ENCODE results near the gene OSBP2. TPM values are rescaled to one million over a fixed set of nuclear protein-coding genes. Genes with fewer than 3 reads are reported as not detected.
A peak's percentile ranks its signal among the peaks of the same experiment; 100 is the strongest.

OSBP2 gene
- total and polyA plus RNA-seq, 2 donors = 0.46 to 1.4 TPM

- H3K4me3 ChIP-seq (ENCODE audit: low read length in 2 of 2) = no peak overlapping the region
- H3K36me3 ChIP-seq (ENCODE audit: control insufficient read depth in 2 of 2, insufficient read depth in 2 of 2, low read length in 1 of 2) = no peaks in the 10 kb centered on the region
- no peaks in the 10 kb centered on the region for H3K27me3 ChIP-seq (ENCODE audit: control insufficient read depth in 2 of 2, insufficient read depth in 1 of 2, low read length in 1 of 2)
- no peak for DNase-seq (ENCODE audit: low read depth in 6 of 9, low spot score in 9 of 9)
- over 99% methylated on average over 5 of the region's 5 CpGs for WGBS
- no peaks in the 10 kb centered on the region for H3K4me1 ChIP-seq (ENCODE audit: control insufficient read depth in 2 of 2, insufficient read depth in 2 of 2, low read length in 2 of 2)
- H3K27ac ChIP-seq (ENCODE audit: low read depth in 1 of 2, low read length in 1 of 2) = no peak overlapping the region
- H3K9me3 ChIP-seq (ENCODE audit: control insufficient read depth in 2 of 2, insufficient read depth in 1 of 2, low read length in 1 of 2) = no peaks in the 10 kb centered on the region
These were observed 198.1 kb downstream of the OSBP2 start for GRCh38 chr22:30892731-30893221.

- H3K27me3 ChIP-seq (ENCODE audit: control insufficient read depth in 2 of 2, insufficient read depth in 1 of 2, low read length in 1 of 2) = no peaks in the 10 kb centered on the region
- DNase-seq (ENCODE audit: low read depth in 6 of 9, low spot score in 9 of 9) = no peak
- WGBS = 83% methylated on average over 23 of the region's 23 CpGs
- no peak overlapping the region for H3K27ac ChIP-seq (ENCODE audit: low read depth in 1 of 2, low read length in 1 of 2)
- no peaks in the 10 kb centered on the region for H3K36me3 ChIP-seq (ENCODE audit: control insufficient read depth in 2 of 2, insufficient read depth in 2 of 2, low read length in 1 of 2)
- no peaks in the 10 kb centered on the region for H3K4me1 ChIP-seq (ENCODE audit: control insufficient read depth in 2 of 2, insufficient read depth in 2 of 2, low read length in 2 of 2)
- H3K9me3 ChIP-seq (ENCODE audit: control insufficient read depth in 2 of 2, insufficient read depth in 1 of 2, low read length in 1 of 2) = no peaks in the 10 kb centered on the region
- no peak overlapping the region for H3K4me3 ChIP-seq (ENCODE audit: low read length in 2 of 2)
These were observed 199.0 kb downstream of the OSBP2 start for GRCh38 chr22:30893434-30894370.

GRCh38 chr22:30894371-30894740 is 199.7 kb downstream of the OSBP2 start:
- WGBS = 91% methylated on average over 3 of the region's 3 CpGs
- Histone ChIP-seq H3K4me1 (ENCODE audit: control insufficient read depth in 2 of 2, insufficient read depth in 2 of 2, low read length in 2 of 2) (no peaks in the 10 kb centered on the region), H3K9me3 (ENCODE audit: control insufficient read depth in 2 of 2, insufficient read depth in 1 of 2, low read length in 1 of 2) (peaks cover 0 to 3% of the 10 kb centered on the region in 2 donors), H3K36me3 (ENCODE audit: control insufficient read depth in 2 of 2, insufficient read depth in 2 of 2, low read length in 1 of 2) (no peaks in the 10 kb centered on the region), H3K27ac (ENCODE audit: low read depth in 1 of 2, low read length in 1 of 2) (no peak overlapping the region), H3K4me3 (ENCODE audit: low read length in 2 of 2) (no peak overlapping the region), H3K27me3 (ENCODE audit: control insufficient read depth in 2 of 2, insufficient read depth in 1 of 2, low read length in 1 of 2) (no peaks in the 10 kb centered on the region)
- DNase-seq (ENCODE audit: low read depth in 6 of 9, low spot score in 9 of 9) = no peak

GRCh38 chr22:30902496-30903357 is 208.1 kb downstream of the OSBP2 start:
- no peaks in the 10 kb centered on the region for H3K36me3 ChIP-seq (ENCODE audit: control insufficient read depth in 2 of 2, insufficient read depth in 2 of 2, low read length in 1 of 2)
- WGBS = 56% methylated on average over 16 of the region's 16 CpGs
- no peak overlapping the region for H3K4me3 ChIP-seq (ENCODE audit: low read length in 2 of 2)
- H3K27ac ChIP-seq (ENCODE audit: low read depth in 1 of 2, low read length in 1 of 2) = no peak overlapping the region
- DNase-seq (ENCODE audit: low read depth in 6 of 9, low spot score in 9 of 9) = peak in 1 of 9 donors; percentile 41
- H3K9me3 ChIP-seq (ENCODE audit: control insufficient read depth in 2 of 2, insufficient read depth in 1 of 2, low read length in 1 of 2) = peaks cover 0 to 3% of the 10 kb centered on the region in 2 donors
- H3K4me1 ChIP-seq (ENCODE audit: control insufficient read depth in 2 of 2, insufficient read depth in 2 of 2, low read length in 2 of 2) = peaks cover 0 to 9% of the 10 kb centered on the region in 2 donors
- H3K27me3 ChIP-seq (ENCODE audit: control insufficient read depth in 2 of 2, insufficient read depth in 1 of 2, low read length in 1 of 2) = no peaks in the 10 kb centered on the region

GRCh38 chr22:30903876-30904460 is 209.3 kb downstream of the OSBP2 start:
- no peak overlapping the region for H3K4me3 ChIP-seq (ENCODE audit: low read length in 2 of 2)
- peaks cover 0 to 3% of the 10 kb centered on the region in 2 donors for H3K9me3 ChIP-seq (ENCODE audit: control insufficient read depth in 2 of 2, insufficient read depth in 1 of 2, low read length in 1 of 2)
- H3K27ac ChIP-seq (ENCODE audit: low read depth in 1 of 2, low read length in 1 of 2) = no peak overlapping the region
- H3K4me1 ChIP-seq (ENCODE audit: control insufficient read depth in 2 of 2, insufficient read depth in 2 of 2, low read length in 2 of 2) = peaks cover 0 to 9% of the 10 kb centered on the region in 2 donors
- no peaks in the 10 kb centered on the region for H3K27me3 ChIP-seq (ENCODE audit: control insufficient read depth in 2 of 2, insufficient read depth in 1 of 2, low read length in 1 of 2)
- 98% methylated on average over 6 of the region's 6 CpGs for WGBS
- H3K36me3 ChIP-seq (ENCODE audit: control insufficient read depth in 2 of 2, insufficient read depth in 2 of 2, low read length in 1 of 2) = no peaks in the 10 kb centered on the region
- DNase-seq (ENCODE audit: low read depth in 6 of 9, low spot score in 9 of 9) = no peak

- DNase-seq (ENCODE audit: low read depth in 6 of 9, low spot score in 9 of 9) = no peak
- Histone ChIP-seq H3K36me3 (ENCODE audit: control insufficient read depth in 2 of 2, insufficient read depth in 2 of 2, low read length in 1 of 2) (no peaks in the 10 kb centered on the region), H3K4me1 (ENCODE audit: control insufficient read depth in 2 of 2, insufficient read depth in 2 of 2, low read length in 2 of 2) (peaks cover 0 to 9% of the 10 kb centered on the region in 2 donors), H3K9me3 (ENCODE audit: control insufficient read depth in 2 of 2, insufficient read depth in 1 of 2, low read length in 1 of 2) (no peaks in the 10 kb centered on the region), H3K4me3 (ENCODE audit: low read length in 2 of 2) (no peak overlapping the region), H3K27me3 (ENCODE audit: control insufficient read depth in 2 of 2, insufficient read depth in 1 of 2, low read length in 1 of 2) (no peaks in the 10 kb centered on the region), H3K27ac (ENCODE audit: low read depth in 1 of 2, low read length in 1 of 2) (no peak overlapping the region)
- WGBS = 98% methylated on average over 49 of the region's 49 CpGs
These were observed 211.1 kb downstream of the OSBP2 start for GRCh38 chr22:30905696-30906341.

GRCh38 chr22:30906411-30906810 is 211.7 kb downstream of the OSBP2 start:
- Histone ChIP-seq H3K27me3 (ENCODE audit: control insufficient read depth in 2 of 2, insufficient read depth in 1 of 2, low read length in 1 of 2) (no peaks in the 10 kb centered on the region), H3K27ac (ENCODE audit: low read depth in 1 of 2, low read length in 1 of 2) (no peak overlapping the region), H3K4me3 (ENCODE audit: low read length in 2 of 2) (no peak overlapping the region), H3K9me3 (ENCODE audit: control insufficient read depth in 2 of 2, insufficient read depth in 1 of 2, low read length in 1 of 2) (no peaks in the 10 kb centered on the region), H3K36me3 (ENCODE audit: control insufficient read depth in 2 of 2, insufficient read depth in 2 of 2, low read length in 1 of 2) (no peaks in the 10 kb centered on the region), H3K4me1 (ENCODE audit: control insufficient read depth in 2 of 2, insufficient read depth in 2 of 2, low read length in 2 of 2) (peaks cover 0 to 9% of the 10 kb centered on the region in 2 donors)
- DNase-seq (ENCODE audit: low read depth in 6 of 9, low spot score in 9 of 9) = no peak
- WGBS = 99% methylated on average over 9 of the region's 9 CpGs

- Histone ChIP-seq H3K9me3 (ENCODE audit: control insufficient read depth in 2 of 2, insufficient read depth in 1 of 2, low read length in 1 of 2) (no peaks in the 10 kb centered on the region), H3K27me3 (ENCODE audit: control insufficient read depth in 2 of 2, insufficient read depth in 1 of 2, low read length in 1 of 2) (no peaks in the 10 kb centered on the region), H3K4me1 (ENCODE audit: control insufficient read depth in 2 of 2, insufficient read depth in 2 of 2, low read length in 2 of 2) (peaks cover 0 to 9% of the 10 kb centered on the region in 2 donors), H3K36me3 (ENCODE audit: control insufficient read depth in 2 of 2, insufficient read depth in 2 of 2, low read length in 1 of 2) (no peaks in the 10 kb centered on the region), H3K4me3 (ENCODE audit: low read length in 2 of 2) (no peak overlapping the region), H3K27ac (ENCODE audit: low read depth in 1 of 2, low read length in 1 of 2) (no peak overlapping the region)
- DNase-seq (ENCODE audit: low read depth in 6 of 9, low spot score in 9 of 9) = no peak
- WGBS = 97% methylated on average over 1 of the region's 1 CpG
These were observed 212.3 kb downstream of the OSBP2 start for GRCh38 chr22:30906946-30907345.
